Measurements from ENCODE around the gene NCKAP5L. TPM values are rescaled to one million over a fixed set of nuclear protein-coding genes. Genes with fewer than 3 reads are reported as not detected.

NCKAP5L gene
- polyA plus RNA-seq, 1 donor (not counting 4 experiments of a cell fraction or from before 2014, with no cell fraction given), result 3.9 TPM

DNA sequence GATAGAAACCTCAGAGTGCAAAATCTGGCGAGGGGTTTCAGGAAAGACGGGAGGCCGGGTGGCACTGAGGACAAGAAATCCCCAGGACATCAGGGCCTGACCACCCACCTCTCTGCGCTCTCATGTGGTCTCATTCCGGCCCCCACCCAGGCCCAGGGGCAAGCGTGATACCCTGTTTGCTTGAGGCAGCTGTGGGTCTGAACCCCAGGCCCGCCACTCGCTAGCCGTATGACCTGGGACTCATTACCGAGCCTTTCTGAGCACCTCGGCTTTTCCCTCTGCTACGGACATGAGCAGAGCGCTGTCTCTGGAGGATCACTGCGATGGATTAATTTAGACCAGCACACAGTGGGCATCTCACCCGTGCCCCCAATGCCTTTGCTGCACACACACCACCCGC is 40.2 kb upstream of the NCKAP5L start:
- no peaks in the 10 kb centered on the region for H3K9me1 ChIP-seq (ENCODE audit: control insufficient read depth, extremely low read depth, insufficient read depth, low read length)
- no peak overlapping the region for H3K27ac ChIP-seq (ENCODE audit: control insufficient read depth, insufficient read depth, low read length)
- no peak overlapping the region for H3K4me3 ChIP-seq (ENCODE audit: control insufficient read depth in 2 of 3, extremely low read depth in 1 of 3, insufficient read depth in 2 of 3, low read depth in 1 of 3, low read length in 3 of 3)
- dilution Hi-C loops (cut with MboI; ENCODE audit: extremely low pct_ligation_motif_present, low sequenced_read_pairs), result loop anchor here (25.0 kb wide), 1 partner anchor 194 kb away; the partner anchor contains the start of gene ASIC1
- FAIRE-seq (no peak), DNase-seq (ENCODE audit: low read depth, low spot score) (no peak)
- H2AFZ ChIP-seq (ENCODE audit: control insufficient read depth, low read length), result no peak overlapping the region
- TF ChIP-seq CTCF (optimal IDR thresholded peaks at IDR 0.05 in 1 of 3, IDR thresholded peaks at IDR 0.05 in 1 of 3, conservative IDR thresholded peaks at IDR 0.05 in 1 of 3; ENCODE audit: extremely low read depth in 1 of 3, insufficient read depth in 2 of 3, low read length in 3 of 3), result no peak
- no peak for TF ChIP-seq EZH2 (IDR thresholded peaks at IDR 0.05; ENCODE audit: low read length)
- H3K4me2 ChIP-seq (ENCODE audit: control insufficient read depth, extremely low read depth, insufficient read depth, low read depth, low read length), result no peak overlapping the region
- H3K79me2 ChIP-seq (ENCODE audit: control insufficient read depth, insufficient read depth, low read length), result no peaks in the 10 kb centered on the region
- no peaks in the 10 kb centered on the region for H3K9me3 ChIP-seq (ENCODE audit: control insufficient read depth, low read depth, low read length)
- H3K9ac ChIP-seq (ENCODE audit: control insufficient read depth, extremely low read depth, insufficient read depth, low read length), result no peak overlapping the region
- no peaks in the 10 kb centered on the region for H3K36me3 ChIP-seq (ENCODE audit: control insufficient read depth in 2 of 2, extremely low read depth in 1 of 2, insufficient read depth in 2 of 2, low read length in 2 of 2)
- no peaks in the 10 kb centered on the region for H4K20me1 ChIP-seq (ENCODE audit: control insufficient read depth, extremely low read depth, insufficient read depth, low read length)
- peaks cover 10% of the 10 kb centered on the region for H3K4me1 ChIP-seq (ENCODE audit: control insufficient read depth, extremely low read depth, insufficient read depth, low read length)
- peaks cover 13% of the 10 kb centered on the region for H3K27me3 ChIP-seq (ENCODE audit: control insufficient read depth, extremely low read depth, insufficient read depth, low read length)

DNA sequence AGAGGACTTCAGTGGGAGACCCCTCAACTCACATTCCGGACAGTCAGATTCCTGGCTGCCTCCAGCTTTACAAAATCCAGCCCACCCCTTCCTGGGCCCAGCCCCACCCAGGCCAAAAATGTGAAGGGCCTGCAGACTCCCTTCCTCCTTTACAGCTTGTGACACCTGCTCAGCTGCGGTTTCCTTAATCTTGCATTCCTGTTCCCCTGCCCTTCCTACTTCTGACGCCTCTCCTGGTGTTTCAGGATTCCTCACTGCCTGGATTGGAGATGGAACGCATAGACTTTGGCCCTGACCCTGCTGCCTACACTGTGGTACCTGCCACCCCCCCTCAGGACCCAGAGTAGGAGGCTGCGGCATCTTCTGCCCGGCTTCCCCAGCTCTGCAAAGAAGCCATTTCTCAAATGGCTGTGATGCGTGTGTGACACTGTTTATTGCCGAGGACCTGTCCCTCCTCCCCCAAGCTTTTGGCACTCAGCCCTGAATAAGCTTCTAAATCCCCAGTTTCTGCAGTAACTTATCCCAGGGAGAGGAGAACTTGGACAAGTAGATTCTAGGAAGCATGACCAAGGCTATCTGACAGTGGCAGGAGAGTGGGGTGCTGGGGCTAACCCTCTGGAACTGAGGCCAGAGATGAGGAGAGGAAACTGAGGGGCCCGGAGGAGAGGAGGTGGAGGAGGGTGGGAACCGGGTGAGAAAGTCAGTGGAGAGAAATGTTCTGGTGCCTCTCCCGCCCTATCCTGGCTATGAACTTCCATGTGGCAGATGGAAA is 39.5 kb upstream of the NCKAP5L start:
- peaks cover 10% of the 10 kb centered on the region for H3K4me1 ChIP-seq (ENCODE audit: control insufficient read depth, extremely low read depth, insufficient read depth, low read length)
- no peaks in the 10 kb centered on the region for H3K79me2 ChIP-seq (ENCODE audit: control insufficient read depth, insufficient read depth, low read length)
- dilution Hi-C loops (cut with MboI; ENCODE audit: extremely low pct_ligation_motif_present, low sequenced_read_pairs), result loop anchor here (25.0 kb wide), 1 partner anchor 195 kb away; the partner anchor contains the start of gene ASIC1
- no peaks in the 10 kb centered on the region for H3K36me3 ChIP-seq (ENCODE audit: control insufficient read depth in 2 of 2, extremely low read depth in 1 of 2, insufficient read depth in 2 of 2, low read length in 2 of 2)
- no peak for FAIRE-seq
- no peak overlapping the region for H3K27ac ChIP-seq (ENCODE audit: control insufficient read depth, insufficient read depth, low read length)
- no peak for DNase-seq (ENCODE audit: low read depth, low spot score)
- peaks cover 12% of the 10 kb centered on the region for H3K27me3 ChIP-seq (ENCODE audit: control insufficient read depth, extremely low read depth, insufficient read depth, low read length)
- no peak overlapping the region for H3K9ac ChIP-seq (ENCODE audit: control insufficient read depth, extremely low read depth, insufficient read depth, low read length)
- H3K9me1 ChIP-seq (ENCODE audit: control insufficient read depth, extremely low read depth, insufficient read depth, low read length), result no peaks in the 10 kb centered on the region
- peak overlapping the region; percentile 57 for H3K4me2 ChIP-seq (ENCODE audit: control insufficient read depth, extremely low read depth, insufficient read depth, low read depth, low read length)
- H3K4me3 ChIP-seq (ENCODE audit: control insufficient read depth in 2 of 3, extremely low read depth in 1 of 3, insufficient read depth in 2 of 3, low read depth in 1 of 3, low read length in 3 of 3), result no peak overlapping the region
- no peak overlapping the region for H2AFZ ChIP-seq (ENCODE audit: control insufficient read depth, low read length)
- no peaks in the 10 kb centered on the region for H4K20me1 ChIP-seq (ENCODE audit: control insufficient read depth, extremely low read depth, insufficient read depth, low read length)
- no peaks in the 10 kb centered on the region for H3K9me3 ChIP-seq (ENCODE audit: control insufficient read depth, low read depth, low read length)
- TF ChIP-seq EZH2 (IDR thresholded peaks at IDR 0.05; ENCODE audit: low read length), result no peak
- no peak for TF ChIP-seq CTCF (optimal IDR thresholded peaks at IDR 0.05 in 1 of 3, IDR thresholded peaks at IDR 0.05 in 1 of 3, conservative IDR thresholded peaks at IDR 0.05 in 1 of 3; ENCODE audit: extremely low read depth in 1 of 3, insufficient read depth in 2 of 3, low read length in 3 of 3)
